Transverse colon (tissue), 4 donors: ENCODE data around the gene CHCHD3.

Experiments used
- CTCF ChIP-seq, 5 experiments: fragments of 200-600 bp in 3 of 5; fragments of 450-650 bp in 2 of 5; sonication (generic) in 3 of 5; IDR thresholded peaks; 1 replicate in 2 of 5; 2 replicates in 3 of 5; pipeline ENCODE4 v1.5.1; 2016 to 2017; ENCODE audit warnings: antibody characterized with exemption in 5 of 5, inconsistent platforms in 3 of 5, mild to moderate bottlenecking in 2 of 5, moderate library complexity in 1 of 5
- EP300 ChIP-seq: sonication (generic); formaldehyde crosslinking; IDR thresholded peaks from one replicate; pipeline ENCODE4 v1.6.1; 2017; ENCODE audit warnings: antibody characterized with exemption, low read depth
- POLR2AphosphoS5 ChIP-seq, 3 donors: sonication (generic); formaldehyde crosslinking; IDR thresholded peaks; one replicate each; pipeline ENCODE4 v1.6.1; 2016; ENCODE audit warnings: antibody characterized with exemption in 3 of 3

- TF ChIP-seq CTCF (IDR thresholded peaks at IDR 0.05): no peak
- no peak for TF ChIP-seq EP300
- no peak for TF ChIP-seq POLR2AphosphoS5 (IDR thresholded peaks at IDR 0.05)
Measured at GRCh38 chr7:132881317-132881716, 200.6 kb downstream of the CHCHD3 start.
